HG02885 (cell line): ENCODE measurements around the gene ATP6V0C.

Experiments used
- ATAC-seq: cut with Tn5 transposase; IDR thresholded peaks from one replicate; pipeline ENCODE4 v1.9.1; 2021; ENCODE audit warnings: mild to moderate bottlenecking; ENCODE audit not compliant: unreplicated experiment, poor library complexity

ATP6V0C gene

DNA sequence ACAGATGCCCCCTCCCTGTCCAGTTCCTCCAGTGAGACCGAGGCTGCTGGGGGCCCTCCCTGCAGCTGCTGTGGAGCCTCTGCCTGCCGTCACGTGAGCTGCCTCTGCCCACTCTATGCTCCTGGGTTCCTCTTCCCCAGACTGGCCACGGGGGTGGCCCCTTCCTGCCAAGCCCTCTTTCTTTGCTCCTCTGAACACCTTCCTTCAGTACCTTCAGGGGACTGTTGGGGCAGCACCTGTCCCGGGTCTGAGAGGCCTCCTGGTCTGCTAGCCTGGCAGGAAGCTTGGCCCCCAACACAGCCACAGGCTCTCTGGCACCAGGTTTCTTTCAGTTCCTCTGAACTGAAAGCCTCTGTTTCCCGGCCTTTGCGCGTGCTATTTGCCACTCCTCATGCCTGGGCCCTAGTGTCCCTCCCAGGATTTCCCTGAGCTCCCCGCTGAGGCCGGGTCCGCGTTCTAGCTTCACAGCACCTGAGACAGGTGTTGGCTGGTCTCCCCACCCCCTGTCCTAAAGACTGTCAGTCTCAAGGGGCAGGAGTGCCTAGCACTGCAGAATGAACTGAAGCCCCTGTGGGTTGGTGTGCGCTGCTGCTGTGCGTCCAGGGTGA is 6.6 kb upstream of the ATP6V0C start:
- peak; percentile 56 for ATAC-seq

DNA sequence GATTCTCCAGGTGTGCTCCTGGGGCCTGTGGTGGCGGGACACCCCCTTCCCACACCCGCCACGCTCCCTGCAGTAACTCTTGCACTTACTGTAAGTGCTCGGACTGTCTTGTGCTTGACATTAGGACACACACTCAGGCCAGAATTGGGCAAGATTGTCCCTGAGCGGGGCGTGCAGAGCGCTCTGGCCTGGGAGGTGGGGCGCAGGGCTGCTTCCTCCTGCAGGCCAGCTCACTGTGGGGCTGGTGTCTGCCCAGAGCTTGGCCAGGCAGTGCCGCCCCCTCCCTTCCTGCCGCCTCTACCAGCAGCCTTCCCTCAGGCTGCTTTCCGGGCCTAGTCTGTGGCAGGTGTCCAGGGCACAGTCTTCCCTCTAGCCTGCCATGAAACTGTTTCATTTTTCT is 6.1 kb upstream of the ATP6V0C start:
- peak; percentile 9 for ATAC-seq

DNA sequence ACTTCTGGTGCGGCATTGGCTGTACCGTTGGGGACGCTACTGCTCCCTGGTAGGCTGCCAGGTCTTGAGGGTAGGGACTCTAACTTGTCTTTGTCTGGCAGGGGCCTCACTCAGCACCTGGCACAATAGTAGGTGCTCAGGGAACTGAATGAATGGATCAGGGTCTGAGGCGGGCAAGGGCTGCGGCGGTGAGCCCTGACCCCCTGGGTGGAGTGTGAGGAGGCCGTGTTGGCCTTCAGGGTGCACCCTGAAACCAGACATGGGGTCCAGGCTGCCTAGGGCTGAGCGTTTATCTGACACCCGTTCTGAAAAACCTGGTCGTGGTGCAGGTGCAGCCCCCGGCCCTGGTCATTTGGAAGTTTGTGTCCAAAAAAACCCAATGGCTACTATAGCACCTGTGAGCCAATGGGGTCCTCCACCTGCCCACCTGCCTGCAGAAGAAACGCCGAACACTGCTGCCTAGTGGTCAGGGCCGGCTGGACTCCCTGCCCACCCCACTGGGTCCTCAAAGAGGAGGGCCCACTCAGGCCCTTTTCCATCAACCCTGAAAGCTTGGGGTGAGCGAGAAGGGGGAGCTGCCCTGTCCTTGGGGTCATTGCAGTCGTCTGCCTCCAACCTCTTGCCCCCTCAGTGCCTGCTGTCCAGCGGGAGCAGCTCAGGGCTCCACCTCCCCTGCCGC is 4.9 kb upstream of the ATP6V0C start:
- no peak for ATAC-seq

DNA sequence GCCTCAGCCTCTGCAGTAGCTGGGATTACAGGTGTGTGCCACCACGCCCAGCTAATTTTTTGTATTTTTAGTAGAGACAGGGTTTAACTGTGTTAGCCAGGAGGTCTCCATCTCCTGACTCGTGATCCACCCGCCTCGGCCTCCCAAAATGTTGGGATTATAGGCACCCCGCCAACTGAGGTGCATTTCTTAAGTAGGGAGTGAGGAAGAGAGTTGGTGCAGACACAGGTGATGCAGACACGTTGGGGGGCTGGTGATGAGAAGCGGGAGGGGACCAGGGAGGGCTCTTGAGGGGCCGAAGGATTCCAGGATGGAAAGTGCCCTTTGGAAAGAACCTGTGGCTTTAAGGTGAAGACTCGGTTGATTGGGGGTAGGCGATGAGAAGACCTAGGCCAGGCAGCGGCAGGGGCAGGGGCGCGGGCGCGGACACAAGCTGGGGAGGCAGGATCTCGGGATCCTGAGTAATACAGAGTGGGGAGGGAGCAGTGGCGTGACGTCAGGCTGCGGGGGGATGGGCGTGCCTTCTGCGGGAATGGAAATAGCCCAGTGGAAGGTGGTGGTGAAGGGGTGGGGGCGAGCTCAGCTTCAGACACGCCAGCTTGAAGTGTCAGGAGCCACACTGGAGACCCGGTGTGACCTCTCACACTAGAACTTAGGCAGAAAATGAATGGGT is 2.5 kb upstream of the ATP6V0C start:
- no peak for ATAC-seq

DNA sequence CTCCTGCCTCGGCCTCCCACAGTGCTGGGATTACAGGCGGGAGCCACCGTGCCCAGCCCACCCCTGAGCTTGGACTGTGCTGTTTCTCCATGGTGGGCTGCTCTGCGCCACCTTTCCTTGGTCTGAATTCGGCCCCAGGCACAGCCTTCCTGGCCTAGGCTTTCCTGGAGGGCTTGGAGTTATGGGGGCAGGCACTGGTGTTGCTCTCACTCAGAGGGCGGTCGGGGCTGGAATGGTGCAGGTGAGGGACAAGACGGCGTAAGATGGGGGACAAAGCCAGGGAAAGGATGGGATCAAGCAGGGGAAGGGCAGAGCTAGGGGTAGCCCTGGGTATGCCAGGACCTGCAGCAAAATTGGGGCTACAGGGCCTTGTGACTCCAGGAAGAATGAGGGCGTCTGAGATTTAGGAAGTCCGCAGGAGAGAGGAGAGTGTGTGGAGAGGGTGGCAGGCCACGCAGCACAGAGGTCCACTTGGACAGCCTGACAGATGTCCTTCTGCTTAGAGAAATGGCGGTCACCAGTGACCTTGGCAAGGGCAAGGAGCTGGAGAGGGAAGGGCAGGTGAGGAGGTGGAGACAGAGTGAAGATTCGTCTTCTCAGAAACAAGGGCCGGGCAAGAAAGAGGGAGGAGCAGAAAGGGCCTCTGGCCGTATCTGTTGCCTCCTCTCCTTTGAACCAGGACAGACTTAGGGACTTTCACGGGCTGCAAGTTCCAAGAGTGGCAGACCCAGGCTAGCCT is 1.6 kb upstream of the ATP6V0C start:
- ATAC-seq, result no peak

DNA sequence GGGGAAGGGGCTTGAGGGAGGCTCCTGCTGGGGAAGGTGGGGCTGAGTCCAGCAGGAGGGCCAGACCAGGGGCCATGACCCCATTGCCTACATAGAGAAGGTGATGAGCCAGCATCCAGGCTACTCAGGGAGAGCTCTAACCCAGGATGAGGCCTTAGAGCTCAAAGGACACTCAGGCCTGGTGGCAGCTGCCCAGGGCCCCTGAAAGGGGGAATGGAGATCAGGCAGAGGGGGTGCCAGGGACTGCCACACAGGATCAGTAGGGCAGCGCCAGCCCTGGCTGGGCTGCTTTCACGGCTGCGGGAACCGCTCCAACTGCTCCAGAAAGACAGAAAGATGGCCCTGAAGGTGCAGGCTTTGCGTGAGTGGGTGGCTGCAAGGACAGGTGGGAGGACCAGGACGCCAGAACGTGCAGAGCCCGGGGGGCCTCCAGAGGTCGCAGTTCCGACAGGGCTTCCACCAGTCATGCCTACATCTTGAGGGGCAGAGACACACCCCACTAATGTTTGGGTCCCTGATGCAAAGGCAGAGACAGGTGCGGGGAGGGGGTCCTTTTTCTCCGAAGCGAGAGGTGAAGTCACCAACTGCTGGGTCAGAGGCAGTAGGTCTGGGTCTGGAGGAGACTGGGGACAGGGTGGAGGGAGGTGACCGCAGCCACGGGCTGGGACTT is 882 bp upstream of the ATP6V0C start:
- peak; percentile 5 for ATAC-seq

DNA sequence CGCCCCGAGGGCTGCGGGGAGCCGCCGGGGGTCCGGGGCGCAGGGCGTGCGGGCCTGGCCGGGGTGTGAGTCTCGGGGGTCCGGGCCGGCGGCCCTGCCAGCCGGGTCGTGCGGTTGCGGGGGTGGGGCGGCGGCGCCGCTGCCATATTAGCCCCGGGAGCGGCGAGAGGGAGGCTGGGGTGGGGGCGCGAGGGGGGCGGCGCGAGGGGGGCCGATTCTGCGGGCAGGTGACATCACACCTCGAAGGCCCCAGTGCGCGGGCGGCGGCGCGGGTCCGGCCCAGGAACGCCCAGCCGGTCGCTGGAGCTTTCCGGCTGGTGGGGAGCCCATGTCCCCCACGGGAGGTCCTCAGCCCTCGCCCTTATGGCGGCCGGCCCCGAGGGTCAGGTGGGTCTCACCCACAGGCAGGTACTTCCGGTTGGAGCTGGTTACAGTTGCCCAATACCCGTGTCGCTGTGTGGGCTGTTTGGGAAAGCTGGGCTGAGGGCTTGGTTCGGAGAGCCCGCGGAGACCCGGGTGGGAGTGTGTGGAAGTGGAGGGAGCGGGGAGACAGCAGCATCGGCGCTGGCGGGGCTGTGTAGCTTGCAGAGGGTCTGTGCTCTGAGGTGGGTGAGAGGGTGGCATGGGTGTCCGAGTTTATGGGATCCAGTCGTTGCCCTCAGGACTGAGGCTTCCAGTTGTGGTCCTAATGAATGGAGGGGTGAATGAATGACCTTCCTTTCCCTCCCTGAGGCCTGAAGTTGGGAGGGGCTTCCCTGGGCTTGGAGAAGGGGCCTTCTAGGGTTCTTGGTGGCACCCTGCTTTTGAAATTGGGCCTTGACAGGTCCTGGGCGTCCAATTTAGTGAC is 804 bp downstream of the ATP6V0C start:
- peak; percentile 10 for ATAC-seq

DNA sequence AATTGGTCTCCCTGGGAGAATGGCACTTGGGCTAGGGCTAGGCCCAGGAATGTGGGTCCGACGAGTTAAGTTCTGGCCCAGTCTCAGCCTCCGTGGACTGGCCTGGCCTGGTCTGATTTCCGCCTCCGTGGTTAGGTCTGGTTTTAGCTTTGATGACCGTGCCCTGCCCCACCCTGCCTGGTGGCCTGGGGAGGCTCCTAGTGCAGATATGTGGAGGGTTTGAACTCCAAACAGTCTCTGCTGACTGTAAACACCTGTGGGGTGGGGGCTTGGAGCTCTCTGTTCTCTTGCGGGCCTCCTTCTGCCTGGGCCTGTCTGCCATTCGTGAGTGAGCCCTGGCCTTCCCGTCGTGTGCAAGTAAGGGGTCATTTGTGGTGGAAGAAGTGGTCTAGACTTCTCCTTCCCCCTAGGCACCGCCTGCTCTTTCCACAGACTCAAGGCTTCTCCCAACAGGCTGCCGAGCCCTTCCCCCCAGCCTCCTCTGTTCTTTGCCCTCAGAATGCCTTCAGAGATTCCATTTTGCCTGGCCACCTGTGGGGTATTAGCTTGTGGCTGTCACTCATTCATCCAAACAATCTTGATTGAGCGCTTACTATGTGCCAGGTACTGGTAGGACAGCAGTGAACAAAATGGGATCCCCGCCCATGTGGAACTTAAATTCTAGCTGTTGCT is 1.6 kb downstream of the ATP6V0C start:
- ATAC-seq, result no peak

DNA sequence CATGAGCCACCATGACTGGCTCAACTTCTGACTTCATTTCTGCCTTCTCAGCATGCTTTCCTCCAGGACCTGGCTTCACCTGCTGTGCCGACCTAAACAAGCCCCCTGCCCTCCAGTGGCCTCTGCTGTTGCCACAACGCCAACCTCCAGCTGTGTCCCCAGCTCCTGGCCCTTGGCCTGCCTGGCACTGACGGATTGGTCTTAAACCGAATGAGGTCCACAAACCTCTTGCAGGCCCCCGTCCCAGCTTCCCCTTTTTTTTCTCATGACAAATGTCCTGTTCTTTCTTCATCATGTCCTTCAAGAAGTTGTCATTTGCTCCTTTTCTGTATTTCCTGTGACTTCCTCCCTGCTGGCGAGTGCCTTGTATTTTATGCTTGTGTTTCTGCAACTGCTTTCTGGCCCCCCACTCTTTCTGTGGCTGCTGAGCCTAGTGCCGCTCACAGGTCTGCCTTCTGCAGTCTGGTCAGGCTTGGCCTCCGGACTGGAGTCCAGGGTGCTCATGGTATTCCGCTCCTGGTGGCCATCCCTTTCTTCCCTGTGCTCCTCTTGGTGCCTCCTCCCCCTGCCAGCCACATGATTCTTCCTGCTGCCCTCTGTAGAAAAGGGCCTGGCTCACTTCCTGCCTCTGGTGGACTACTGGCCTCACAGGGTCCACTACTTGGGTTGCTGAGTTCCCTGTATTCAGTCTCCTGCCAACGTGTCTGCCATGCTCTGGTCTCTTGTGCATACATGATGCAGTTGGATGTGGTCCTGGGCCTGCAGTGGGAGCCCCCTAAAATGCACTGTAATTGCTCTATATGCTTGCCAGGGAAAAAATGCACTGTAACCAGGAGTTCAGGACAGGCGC is 2.9 kb downstream of the ATP6V0C start:
- ATAC-seq, result no peak

DNA sequence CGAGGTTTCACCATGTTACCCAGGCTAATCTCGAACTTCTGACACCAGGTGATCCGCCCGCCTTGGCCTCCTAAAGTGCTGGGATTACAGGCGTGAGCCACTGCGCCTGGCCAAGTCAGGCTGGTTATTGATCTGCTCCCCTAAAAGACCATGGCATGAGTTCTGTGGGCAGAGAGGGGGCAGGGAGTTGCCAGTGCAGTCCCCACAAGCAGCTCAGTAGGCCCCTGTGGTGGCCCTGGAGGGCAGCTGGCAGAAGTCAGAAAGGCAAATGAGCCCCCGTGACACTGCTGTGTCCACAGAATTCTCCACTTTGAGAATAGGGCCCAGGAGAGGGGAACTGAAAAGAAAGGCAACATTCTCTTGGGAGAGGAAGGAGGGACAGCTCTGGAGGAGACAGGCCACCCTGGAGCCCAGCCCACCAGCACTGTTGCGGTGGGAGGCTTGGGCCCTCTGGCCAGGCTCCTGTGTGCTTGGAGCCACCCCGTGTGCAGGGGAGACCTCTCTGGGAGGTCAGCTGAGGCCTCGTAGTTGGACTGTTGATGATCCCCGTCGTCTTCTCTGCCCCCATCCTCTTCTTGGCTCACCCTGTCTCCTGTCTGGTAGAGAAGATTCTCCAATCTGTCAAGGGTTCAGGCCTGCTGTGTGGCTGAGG is 4.3 kb downstream of the ATP6V0C start:
- ATAC-seq, result no peak

DNA sequence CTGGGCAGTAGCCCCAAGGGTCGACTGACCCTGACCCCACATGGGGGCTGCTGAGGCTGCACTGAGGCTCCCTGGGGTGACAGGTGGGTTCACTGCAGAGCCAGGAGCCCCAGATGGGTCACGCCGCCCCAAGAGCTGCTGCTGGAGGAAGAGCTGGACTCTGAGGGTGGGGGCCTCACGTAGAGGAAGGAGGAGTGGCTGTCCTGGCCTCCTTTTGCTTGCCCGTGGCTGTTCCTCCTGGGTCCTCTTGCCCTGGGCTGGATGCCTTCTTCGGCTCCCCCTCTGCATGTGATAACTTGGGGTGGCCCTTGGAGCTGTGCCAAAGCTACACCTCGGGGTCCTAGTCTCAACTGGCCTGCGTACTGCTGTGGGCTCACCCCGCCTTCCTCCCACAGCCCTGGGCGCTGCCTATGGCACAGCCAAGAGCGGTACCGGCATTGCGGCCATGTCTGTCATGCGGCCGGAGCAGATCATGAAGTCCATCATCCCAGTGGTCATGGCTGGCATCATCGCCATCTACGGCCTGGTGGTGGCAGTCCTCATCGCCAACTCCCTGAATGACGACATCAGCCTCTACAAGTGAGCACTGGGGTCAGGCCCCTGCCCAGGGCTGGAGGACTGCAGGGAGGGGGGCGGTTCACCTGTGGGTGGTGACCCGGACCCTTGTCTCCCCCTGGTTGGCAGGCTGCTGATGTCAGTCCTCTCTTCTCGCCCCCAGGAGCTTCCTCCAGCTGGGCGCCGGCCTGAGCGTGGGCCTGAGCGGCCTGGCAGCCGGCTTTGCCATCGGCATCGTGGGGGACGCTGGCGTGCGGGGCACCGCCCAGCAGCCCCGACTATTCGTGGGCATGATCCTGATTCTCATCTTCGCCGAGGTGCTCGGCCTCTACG is 5.3 kb downstream of the ATP6V0C start:
- no peak for ATAC-seq

DNA sequence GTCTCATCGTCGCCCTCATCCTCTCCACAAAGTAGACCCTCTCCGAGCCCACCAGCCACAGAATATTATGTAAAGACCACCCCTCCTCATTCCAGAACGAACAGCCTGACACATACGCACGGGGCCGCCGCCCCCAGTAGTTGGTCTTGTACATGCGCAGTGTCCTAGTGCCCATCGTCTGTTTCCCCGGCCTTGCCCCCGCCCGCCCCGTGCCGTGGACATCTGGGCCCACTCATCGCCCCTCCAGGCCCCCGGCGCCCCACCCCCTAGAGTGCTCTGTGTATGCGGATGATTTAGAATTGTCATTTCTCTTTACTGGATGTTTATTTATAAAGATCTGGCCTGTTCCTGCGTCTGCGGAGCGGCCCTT is 5.9 kb downstream of the ATP6V0C start:
- no peak for ATAC-seq

DNA sequence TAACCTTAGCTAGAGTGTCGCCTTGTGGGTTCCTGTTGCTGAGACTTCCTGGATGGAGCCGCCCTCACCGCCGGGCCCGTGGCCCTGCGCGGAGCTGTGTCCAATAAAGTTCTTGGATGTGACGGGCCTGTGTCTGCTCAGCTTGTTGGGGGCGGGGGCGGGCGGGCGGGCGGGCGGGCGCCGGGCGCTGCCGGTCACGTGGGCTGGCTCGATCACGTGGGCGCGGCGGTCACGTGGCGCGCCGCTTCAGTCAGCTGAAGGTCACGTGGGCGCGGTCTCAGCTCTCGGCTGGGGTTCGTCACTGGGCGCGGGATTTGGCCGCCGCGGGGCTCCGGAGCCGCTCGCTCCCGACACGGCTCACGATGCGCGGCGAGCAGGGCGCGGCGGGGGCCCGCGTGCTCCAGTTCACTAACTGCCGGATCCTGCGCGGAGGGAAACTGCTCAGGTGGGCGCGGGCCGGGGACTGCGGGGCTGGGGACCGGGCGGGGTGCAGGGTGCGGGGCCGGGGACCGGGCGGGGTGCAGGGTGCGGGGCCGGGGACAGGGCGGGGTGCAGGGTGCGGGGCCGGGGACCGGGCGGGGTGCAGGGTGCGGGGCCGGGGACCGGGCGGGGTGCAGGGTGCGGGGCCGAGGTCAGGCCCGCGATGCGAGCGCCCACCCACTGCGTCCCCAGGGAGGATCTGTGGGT is 6.5 kb downstream of the ATP6V0C start, which contains the start of gene AMDHD2:
Gene AMDHD2 (plus strand): TSS at position 275 of the 687 bp plus-strand sequence. CDS start 88 bp downstream, at position 363.
- peak; percentile 59 for ATAC-seq

DNA sequence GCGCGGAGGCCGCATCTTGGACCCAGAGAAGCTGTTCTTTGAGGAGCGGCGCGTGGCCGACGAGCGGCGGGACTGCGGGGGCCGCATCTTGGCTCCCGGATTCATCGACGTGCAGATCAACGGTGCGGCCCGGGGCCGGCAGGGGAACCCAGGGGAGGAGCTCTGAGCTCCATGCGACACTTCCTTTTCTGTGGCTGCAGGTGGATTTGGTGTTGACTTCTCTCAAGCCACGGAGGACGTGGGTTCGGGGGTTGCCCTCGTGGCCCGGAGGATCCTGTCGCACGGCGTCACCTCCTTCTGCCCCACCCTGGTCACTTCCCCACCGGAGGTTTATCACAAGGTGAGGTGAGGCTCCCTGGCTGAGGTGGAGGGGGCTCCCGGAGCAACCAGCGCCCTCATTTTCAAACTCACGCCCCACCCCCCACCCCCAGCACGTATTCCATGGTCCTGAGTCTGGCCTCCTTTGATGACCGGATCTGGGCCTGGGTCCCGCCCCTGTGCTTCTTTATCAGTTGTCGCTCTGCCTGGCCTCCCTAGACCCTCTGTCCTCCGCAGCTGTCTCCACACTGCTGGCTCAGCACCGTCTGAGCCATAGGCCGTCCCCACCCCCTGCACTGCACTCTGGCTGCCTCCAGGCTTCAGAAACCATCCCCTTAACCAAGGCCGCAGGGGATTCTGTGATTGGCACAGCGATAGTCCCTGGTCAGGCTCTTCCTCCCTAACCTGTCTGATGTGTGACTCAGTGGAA is 7.2 kb downstream of the ATP6V0C start:
- peak; percentile 25 for ATAC-seq

DNA sequence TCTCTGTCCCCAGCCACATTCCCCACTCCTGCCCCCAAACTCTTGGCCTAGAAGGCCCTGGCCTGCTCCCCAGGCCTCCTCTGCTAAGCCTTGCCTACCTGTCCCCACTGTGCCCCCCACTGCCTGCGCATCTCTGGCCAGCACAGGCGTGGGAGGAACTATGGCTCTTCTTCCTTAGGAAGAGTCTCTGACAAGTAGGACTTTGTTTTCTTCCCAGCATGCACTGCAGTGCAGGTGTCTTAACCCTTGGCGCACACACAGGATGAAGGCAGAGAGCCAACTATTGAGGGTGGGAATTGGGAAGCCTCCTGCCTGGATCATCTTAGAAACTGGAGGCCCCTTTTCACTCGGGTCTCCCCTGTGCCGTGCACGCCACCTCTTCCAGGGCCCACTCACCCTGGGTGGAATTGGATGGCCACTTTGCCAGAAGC is 10.1 kb downstream of the ATP6V0C start:
- no peak for ATAC-seq
